Activated T-helper 9 cell treated with anti-CD3 and anti-CD28 coated beads, Interleukin-2, amount 50 U/mL, for 16 hours (primary cell): ENCODE results near the gene SLC16A12.
"Not testable (repeated sequence)": the region's sequence is repeated elsewhere in the genome, so short reads cannot be mapped to it uniquely, and the experiment has no call there.

Experiments used
- DNase-seq: peaks from one replicate; pipeline ENCODE4 v3.0.0-alpha.2; 2020; ENCODE audit warnings: low read depth

Gene SLC16A12

GRCh38 chr10:89416465-89416864, 118.9 kb downstream of the SLC16A12 start:
- DNase-seq, result no peak

DNA sequence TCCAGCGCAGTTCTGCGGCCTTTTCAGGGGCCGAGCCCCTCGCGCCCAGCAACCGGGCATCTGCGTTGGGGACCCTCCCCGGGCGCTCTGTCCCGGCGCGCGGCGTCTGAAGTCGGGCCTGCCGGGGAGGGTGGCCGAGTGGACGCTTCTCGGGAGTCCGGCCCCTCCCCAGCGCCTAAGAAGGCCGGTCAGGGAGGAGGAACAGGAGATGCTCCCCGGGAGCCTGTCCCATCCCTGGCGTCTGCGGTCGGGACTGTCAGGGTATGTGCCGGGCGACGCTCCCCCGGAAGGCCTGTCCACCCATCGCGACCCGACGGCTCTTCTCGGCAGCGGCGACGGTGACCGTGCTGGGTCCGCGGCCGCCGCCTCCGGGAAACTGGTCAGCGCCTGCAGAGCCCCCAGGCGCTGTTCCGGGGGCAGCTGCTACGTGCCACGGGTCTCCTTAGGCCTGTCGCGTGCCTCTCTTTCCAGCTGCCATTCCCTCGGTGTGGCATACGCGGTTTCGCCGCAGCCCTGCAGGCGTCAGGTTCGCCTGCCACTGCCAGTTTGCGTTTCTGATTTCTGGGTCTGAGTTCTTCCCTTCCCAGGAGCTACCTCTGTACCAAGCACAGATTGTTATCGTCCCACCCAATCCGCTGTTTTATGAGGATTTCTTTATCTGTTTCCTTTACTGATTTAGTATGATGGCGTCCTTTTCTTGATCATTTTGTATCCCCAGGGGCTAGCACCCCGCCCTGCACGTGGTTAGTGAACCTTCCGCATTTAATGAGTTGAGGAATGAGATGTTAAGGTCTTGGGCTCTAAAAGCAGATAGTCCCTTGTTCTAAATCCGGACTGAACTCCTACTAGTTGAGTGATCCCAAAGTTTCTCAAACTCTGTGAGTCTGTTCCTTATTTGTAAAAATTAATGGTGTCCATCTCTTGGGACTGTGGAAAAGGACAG, 120.2 kb downstream of the SLC16A12 start:
- peak; percentile 21 for DNase-seq

- peak; percentile 51 for DNase-seq
Observed at GRCh38 chr10:89414146-89414878, 121.1 kb downstream of the SLC16A12 start, which contains the start of gene IFIT5. IFIT5 (plus strand) TSS chr10:89414568; CDS start chr10:89414799, 231 bp downstream.

- no peak for DNase-seq
Observed at GRCh38 chr10:89413398-89413912, 121.9 kb downstream of the SLC16A12 start.

- not testable (repeated sequence) for DNase-seq
Observed at GRCh38 chr10:89412276-89412675, 123.1 kb downstream of the SLC16A12 start.

DNA sequence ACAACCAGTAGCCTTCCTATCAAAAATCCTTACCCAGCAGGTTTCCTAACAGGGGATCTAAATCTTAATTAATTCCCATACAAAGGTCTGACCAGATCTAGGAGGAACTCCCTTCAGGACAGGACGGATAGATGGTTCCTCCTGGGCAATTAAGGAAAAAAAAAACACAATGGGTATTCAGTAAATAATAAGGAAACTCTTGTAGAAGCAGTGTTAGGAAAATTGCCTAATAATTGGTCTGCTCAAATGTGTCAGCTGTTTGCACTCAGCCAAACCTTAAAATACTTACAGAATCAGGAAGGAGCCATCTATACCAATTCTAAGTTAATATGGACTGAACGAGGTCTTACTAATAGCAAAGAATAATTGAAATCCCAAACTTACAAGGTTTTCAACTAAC, 124.3 kb downstream of the SLC16A12 start:
- not testable (repeated sequence) for DNase-seq

GRCh38 chr10:89410551-89410950, 124.8 kb downstream of the SLC16A12 start:
- DNase-seq, result not testable (repeated sequence)

- not testable (repeated sequence) for DNase-seq
Observed at GRCh38 chr10:89409282-89409681, 126.1 kb downstream of the SLC16A12 start.

DNA sequence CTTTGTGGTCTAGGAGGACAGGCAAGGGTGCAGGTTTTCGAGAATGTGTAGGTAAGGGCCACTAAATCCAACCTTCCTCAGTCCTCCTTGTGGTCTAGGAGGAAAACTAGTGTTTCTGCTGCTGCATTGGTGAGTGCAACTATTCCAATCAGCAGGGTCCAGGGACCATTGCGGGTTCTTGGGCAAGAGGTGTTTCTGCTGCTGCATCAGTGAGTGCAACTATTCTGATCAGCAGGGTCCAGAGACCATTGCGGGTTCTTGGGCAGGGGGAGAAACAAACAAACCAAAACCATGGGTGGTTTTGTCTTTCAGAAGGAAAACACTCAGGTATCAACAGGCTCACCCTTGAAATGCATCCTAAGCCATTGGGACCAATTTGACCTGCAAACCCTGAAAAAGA, 127.6 kb downstream of the SLC16A12 start:
- DNase-seq, result not testable (repeated sequence)

GRCh38 chr10:89406178-89406577, 129.2 kb downstream of the SLC16A12 start:
- not testable (repeated sequence) for DNase-seq

DNA sequence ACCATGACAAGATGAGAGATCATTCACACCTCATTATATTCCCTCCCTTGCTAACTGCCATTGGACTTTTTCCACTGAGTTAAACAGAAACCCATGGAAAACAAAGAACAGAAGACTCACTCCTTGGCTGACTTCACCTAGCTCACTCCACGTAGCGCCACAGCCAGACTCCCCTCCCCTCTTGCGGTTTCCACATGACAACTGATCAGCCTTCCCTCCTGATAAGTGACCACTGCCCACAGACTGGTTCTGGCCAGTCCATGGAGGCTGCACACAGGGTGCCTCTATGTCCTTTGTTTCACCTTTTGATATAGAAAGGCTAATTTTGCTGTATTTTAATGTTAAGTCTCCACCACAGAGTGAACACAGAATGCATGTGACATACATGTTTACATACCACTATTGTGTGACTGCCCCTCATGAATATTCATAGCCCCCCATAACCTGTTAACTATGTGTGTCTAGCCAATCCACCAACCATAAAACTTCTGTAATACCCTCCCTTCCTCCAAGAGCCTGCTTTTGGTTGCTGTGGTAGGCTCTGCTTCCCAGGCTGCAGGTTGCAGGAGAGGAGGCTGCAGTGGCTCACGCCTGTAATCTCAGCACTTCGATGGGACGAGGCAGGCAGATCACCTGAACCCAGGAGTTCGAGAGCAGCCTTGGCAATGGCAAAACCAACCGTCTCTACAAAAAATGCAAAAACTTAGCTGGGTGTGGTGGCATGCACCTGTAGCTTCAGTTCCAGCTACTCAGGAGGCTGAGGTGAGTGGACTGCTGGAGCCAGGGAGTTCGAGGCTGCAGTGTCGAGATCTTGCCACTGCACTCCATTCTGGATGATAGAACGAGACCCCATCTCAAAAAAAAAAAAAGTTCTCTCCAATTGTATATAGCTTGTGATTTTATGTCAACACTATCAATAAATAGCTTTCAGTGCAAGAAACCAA, 131.0 kb downstream of the SLC16A12 start:
- no peak for DNase-seq

GRCh38 chr10:89403043-89403442, 132.4 kb downstream of the SLC16A12 start:
- no peak for DNase-seq

- DNase-seq, result no peak
Observed at GRCh38 chr10:89399956-89400355, 135.4 kb downstream of the SLC16A12 start.

DNA sequence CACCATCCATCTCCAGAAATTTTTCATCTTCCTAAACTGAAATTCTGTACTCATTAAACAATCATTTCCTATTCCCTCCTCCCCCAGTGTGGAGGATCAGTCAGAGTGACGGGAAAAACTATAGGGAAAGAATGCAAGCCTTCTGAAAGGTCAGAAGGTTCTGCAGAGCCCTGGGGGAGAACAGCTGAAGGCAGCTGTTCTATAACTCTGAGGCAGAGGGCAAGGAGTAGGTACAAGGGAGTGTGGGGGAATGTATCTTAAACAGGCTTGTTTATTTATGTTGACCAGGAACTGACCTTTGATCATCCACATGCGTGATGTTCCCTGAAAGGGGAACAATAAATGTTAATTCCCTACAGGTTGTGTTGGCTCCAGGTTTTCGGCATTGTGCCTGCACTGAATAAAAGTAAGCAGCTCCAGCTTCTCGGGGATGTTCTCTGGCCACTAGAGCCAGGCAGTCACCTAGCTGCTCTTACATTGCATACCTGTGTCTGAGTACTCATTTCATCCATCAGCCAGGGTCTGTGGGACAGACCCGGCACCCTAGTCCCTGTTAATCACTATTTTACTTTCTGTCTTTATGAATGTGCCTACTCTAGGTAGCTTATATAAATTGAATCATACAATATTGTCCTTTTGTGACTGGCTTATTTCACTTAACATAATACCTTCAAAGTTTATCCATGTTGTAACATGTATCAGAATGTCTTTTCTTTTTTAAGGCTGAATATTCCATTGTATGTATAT, 137.2 kb downstream of the SLC16A12 start:
- DNase-seq, result no peak

DNA sequence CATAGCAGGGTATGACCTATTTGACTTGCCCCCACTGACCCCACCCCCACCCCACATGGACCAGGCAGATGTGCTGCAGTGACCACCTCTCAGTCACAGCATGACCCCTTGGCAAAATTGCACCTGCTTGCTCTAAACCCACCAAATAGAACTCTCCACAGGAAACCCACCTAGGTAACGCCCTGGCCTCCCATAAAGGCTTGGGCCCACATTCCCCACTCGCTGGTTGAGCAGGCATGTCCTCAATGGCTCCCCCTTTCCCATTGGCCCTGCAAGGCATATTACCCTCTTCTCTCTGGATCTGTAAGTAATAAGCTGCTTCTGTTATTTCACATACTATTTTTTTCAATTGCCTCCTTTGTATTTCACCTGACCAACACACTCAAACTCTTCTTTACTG, 140.3 kb downstream of the SLC16A12 start:
- DNase-seq, result no peak

- no peak for DNase-seq
Observed at GRCh38 chr10:89393898-89394297, 141.5 kb downstream of the SLC16A12 start.

DNA sequence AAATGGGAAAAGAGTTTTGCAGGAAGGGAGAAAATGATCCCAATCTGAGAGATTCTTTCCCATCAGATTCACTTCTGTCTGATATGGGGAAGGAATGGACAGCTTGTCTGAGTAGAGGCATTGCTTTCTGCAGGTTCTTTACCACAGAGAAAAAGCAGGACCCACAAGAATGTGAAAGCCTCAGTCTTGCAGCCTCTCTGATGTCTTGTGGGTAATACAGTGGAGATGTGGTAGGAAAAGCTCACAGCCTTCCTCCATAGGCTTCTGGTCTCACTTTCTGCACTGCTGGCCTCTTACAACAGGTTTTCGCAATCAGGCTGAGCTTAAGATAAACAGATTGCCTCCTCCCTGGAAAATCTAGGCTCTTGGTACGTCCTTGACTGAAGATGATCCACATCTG, 142.4 kb downstream of the SLC16A12 start:
- DNase-seq, result no peak

GRCh38 chr10:89391907-89392756, 143.3 kb downstream of the SLC16A12 start, which contains the start of gene IFIT1:
IFIT1 (plus strand) TSS chr10:89392623; CDS start chr10:89392713, 90 bp downstream.
- peak; percentile 6 for DNase-seq

GRCh38 chr10:89391226-89391576, 144.2 kb downstream of the SLC16A12 start:
- not testable (repeated sequence) for DNase-seq
